PC-9 (cell line): ENCODE data around the gene KLC3. TPM values are rescaled to one million over a fixed set of nuclear protein-coding genes. Genes with fewer than 3 reads are reported as not detected.

ENCODE experiments used
- BruUV-seq: library from RNA; stranded (reverse); fragments of 400-500 nt; replicated peaks from 2 replicates; lab custom pipeline; 2021; lab: Mats Ljungman, UMichigan
- CTCF ChIA-PET: fragments of 300-600 bp; sonication (Branson Sonifier 250); formaldehyde crosslinking; loops from one replicate; lab custom pipeline; 2022; ENCODE audit warnings: antibody characterized with exemption; lab: Charles Lee
- POLR2A ChIA-PET: fragments of 300-600 bp; sonication (Branson Sonifier 250); formaldehyde crosslinking; loops from one replicate; lab custom pipeline; 2022; ENCODE audit warnings: antibody characterized with exemption; ENCODE audit not compliant: unreplicated experiment; lab: Charles Lee
- DNase-seq, 2 experiments: peaks; one replicate each; pipeline versions ENCODE4 v3.0.0 to v3.0.0-alpha.2; 2015 to 2022; ENCODE audit warnings: mixed read lengths in 1 of 2
- H2AFZ ChIP-seq: fragments of 200-600 bp; sonication (generic); 2 replicates; pipeline ENCODE4 v1.8.1; 2017; ENCODE audit warnings: antibody characterized with exemption
- H3F3A ChIP-seq: fragments of 200-600 bp; sonication (generic); 2 replicates; pipeline ENCODE4 v1.8.1; 2017; ENCODE audit warnings: antibody characterized with exemption, mild to moderate bottlenecking, low read depth; ENCODE audit not compliant: insufficient read depth
- H3K27ac ChIP-seq: fragments of 200-600 bp; sonication (generic); 2 replicates; pipeline ENCODE4 v1.6.1; 2016; ENCODE audit warnings: mixed run types
- H3K27me3 ChIP-seq: fragments of 200-600 bp; sonication (generic); 2 replicates; pipeline ENCODE4 v1.6.1; 2016; ENCODE audit warnings: low read depth, mixed run types; ENCODE audit not compliant: insufficient read depth
- H3K36me3 ChIP-seq: fragments of 200-600 bp; sonication (generic); 2 replicates; pipeline ENCODE4 v1.6.1; 2016; ENCODE audit warnings: low read depth, mixed run types
- H3K4me1 ChIP-seq: fragments of 200-600 bp; sonication (generic); replicated peaks from 2 replicates; pipeline ENCODE4 v1.6.1; 2016; ENCODE audit warnings: mixed run types; ENCODE audit not compliant: insufficient read depth
- H3K4me2 ChIP-seq: fragments of 200-600 bp; sonication (generic); 2 replicates; pipeline ENCODE4 v1.6.1; 2017; ENCODE audit warnings: mixed run types
- H3K4me3 ChIP-seq: fragments of 200-600 bp; sonication (generic); 2 replicates; pipeline ENCODE4 v1.6.1; 2016; ENCODE audit warnings: mixed run types
- H3K79me2 ChIP-seq: fragments of 200-600 bp; sonication (generic); 2 replicates; pipeline ENCODE4 v1.6.1; 2017; ENCODE audit warnings: low read depth, mixed run types
- H3K9me2 ChIP-seq: fragments of 200-600 bp; sonication (generic); 2 replicates; pipeline ENCODE4 v1.8.1; 2017; ENCODE audit warnings: mild to moderate bottlenecking; ENCODE audit not compliant: insufficient read depth
- H3K9me3 ChIP-seq: fragments of 200-600 bp; sonication (generic); 2 replicates; pipeline ENCODE4 v1.8.1; 2016; ENCODE audit warnings: low read depth; ENCODE audit not compliant: insufficient read depth
- H4K20me1 ChIP-seq: fragments of 200-600 bp; sonication (generic); 2 replicates; pipeline ENCODE4 v1.8.1; 2017; ENCODE audit not compliant: insufficient read depth
- CTCF ChIP-seq: fragments of 200-600 bp; sonication (generic); conservative IDR thresholded peaks from 2 replicates; pipeline ENCODE4 v1.6.1; 2017; ENCODE audit warnings: mixed run types, antibody characterized with exemption, mild to moderate bottlenecking, moderate library complexity
- EZH2 ChIP-seq: fragments of 200-600 bp; sonication (generic); IDR thresholded peaks from 2 replicates; pipeline ENCODE4 v1.8.0; 2017; ENCODE audit warnings: antibody characterized with exemption, low read depth
- intact Hi-C: fragments of 100-400 bp; cut with micrococcal nuclease; formaldehyde crosslinking; loops from one replicate; pipeline ENCODE4 v1.10.0; 2022; ENCODE audit not compliant: unreplicated experiment
- total RNA-seq: library from RNA; stranded (reverse); gene quantifications from 2 replicates; pipeline ENCODE4 v1.2.3, GENCODE V29; 2021

KLC3 gene
- total RNA-seq, 1 experiment from 2014 or later: 20.6 TPM

GRCh38 chr19:45380107-45380506 lies 39.6 kb downstream of the KLC3 start:
- BruUV-seq: no TSS peak
- Histone ChIP-seq H3K79me2 (no peaks in the 10 kb centered on the region), H3K27ac (0 out of 2 replicates have a peak overlapping the region, but pooled peaks have one; percentile 8), H2AFZ (no peak overlapping the region), H3K4me1 (peaks cover 18% of the 10 kb centered on the region), H3K9me3 (no peaks in the 10 kb centered on the region), H3K4me3 (no peak overlapping the region), H3K9me2 (no peaks in the 10 kb centered on the region), H3K36me3 (no peaks in the 10 kb centered on the region), H3F3A (peaks cover 45% of the 10 kb centered on the region), H3K4me2 (no peak overlapping the region), H4K20me1 (no peaks in the 10 kb centered on the region), H3K27me3 (no peaks in the 10 kb centered on the region)
- TF ChIP-seq CTCF (no peak), EZH2 (no peak)
- POLR2A ChIA-PET: no interaction called here
- intact Hi-C loops: no loop called here
- DNase-seq: no peak
- CTCF ChIA-PET: no interaction called here

- Histone ChIP-seq H3K4me3 (no peak overlapping the region), H3F3A (peaks cover 33% of the 10 kb centered on the region; the same call in 1 of the 2 replicates), H3K9me2 (no peaks in the 10 kb centered on the region), H3K36me3 (no peaks in the 10 kb centered on the region), H3K79me2 (no peaks in the 10 kb centered on the region), H2AFZ (no peak overlapping the region), H3K9me3 (no peaks in the 10 kb centered on the region), H3K27ac (no peak overlapping the region), H3K27me3 (no peaks in the 10 kb centered on the region), H4K20me1 (no peaks in the 10 kb centered on the region), H3K4me1 (peaks cover under 1% of the 10 kb centered on the region; the same call in 1 of the 2 replicates), H3K4me2 (no peak overlapping the region)
- intact Hi-C loops: no loop called here
- BruUV-seq: no TSS peak
- no peak for DNase-seq
- POLR2A ChIA-PET: no interaction called here
- CTCF ChIA-PET: no interaction called here
- no peak for TF ChIP-seq EZH2
- no peak for TF ChIP-seq CTCF
These were observed 41.9 kb downstream of the KLC3 start for GRCh38 chr19:45382426-45382825.

GRCh38 chr19:45385392-45386221 lies 45.1 kb downstream of the KLC3 start:
- Histone ChIP-seq H3K4me2 (no peak overlapping the region), H3K27ac (no peak overlapping the region), H3F3A (peaks cover 34% of the 10 kb centered on the region; the same call in 1 of the 2 replicates), H3K4me1 (no peaks in the 10 kb centered on the region), H3K27me3 (no peaks in the 10 kb centered on the region), H4K20me1 (no peaks in the 10 kb centered on the region; the same call in 1 of the 2 replicates), H3K9me3 (no peaks in the 10 kb centered on the region), H2AFZ (no peak overlapping the region), H3K4me3 (no peak overlapping the region), H3K36me3 (no peaks in the 10 kb centered on the region), H3K9me2 (no peaks in the 10 kb centered on the region), H3K79me2 (no peaks in the 10 kb centered on the region)
- ChIA-PET CTCF (no interaction called here), POLR2A (no interaction called here)
- BruUV-seq: no TSS peak
- DNase-seq: no peak
- intact Hi-C loops: no loop called here
- TF ChIP-seq CTCF: no peak
- no peak for TF ChIP-seq EZH2
